K562 (cell line): Measurements from ENCODE around the gene ATP6V1F. TPM values are rescaled to one million over a fixed set of nuclear protein-coding genes. Genes with fewer than 3 reads are reported as not detected.
A peak's percentile ranks its signal among the peaks of the same experiment; 100 is the strongest.

Experiments
- ARID2 ChIP-seq: fragments of 450-650 bp; IDR thresholded peaks from 2 replicates; pipeline ENCODE4 v1.6.1; 2017; ENCODE audit warnings: antibody characterized with exemption, mild to moderate bottlenecking
- BRD4 ChIP-seq: fragments of 200-600 bp; sonication (generic); IDR thresholded peaks from 2 replicates; pipeline ENCODE4 v1.6.1; 2017; ENCODE audit warnings: inconsistent platforms
- CBX5 ChIP-seq: IDR thresholded peaks from 2 replicates; pipeline ENCODE4 v1.6.1; 2014; ENCODE audit warnings: low read depth, borderline replicate concordance
- CSDE1 ChIP-seq, 2 experiments: fragments of 450-650 bp; IDR thresholded peaks; 2 replicates each; pipeline ENCODE4 v1.6.1; 2016; ENCODE audit warnings: mild to moderate bottlenecking in 1 of 2
- HOMEZ ChIP-seq: fragments of 250-450 bp; sonication (Bioruptor Pico); IDR thresholded peaks from 2 replicates; pipeline ENCODE4 v1.4.0; 2020; ENCODE audit warnings: mild to moderate bottlenecking, moderate library complexity
- MCM3 ChIP-seq: fragments of 450-650 bp; IDR thresholded peaks from 2 replicates; pipeline ENCODE4 v1.6.1; 2016
- RBM25 ChIP-seq: fragments of 200-400 bp; formaldehyde crosslinking; IDR thresholded peaks from 2 replicates; pipeline ENCODE4 v1.6.1; 2018; ENCODE audit warnings: low read length, low read depth, moderate library complexity; ENCODE audit not compliant: severe bottlenecking
- SAP30 ChIP-seq: fragments of 200-600 bp; sonication (generic); IDR thresholded peaks from 2 replicates; pipeline ENCODE4 v1.6.1; 2012; ENCODE audit warnings: borderline replicate concordance, low read depth, mild to moderate bottlenecking, moderate library complexity, low read length, control low read depth, inconsistent platforms; ENCODE audit not compliant: insufficient read depth, poor library complexity, severe bottlenecking
- SOX6 ChIP-seq: fragments of 450-650 bp; IDR thresholded peaks from 2 replicates; pipeline ENCODE4 v1.6.1; 2014; ENCODE audit warnings: mild to moderate bottlenecking
- SP2 ChIP-seq: IDR thresholded peaks from 2 replicates; pipeline ENCODE4 v1.6.1; 2011; ENCODE audit warnings: mild to moderate bottlenecking, low read depth, low read length, moderate library complexity; ENCODE audit not compliant: poor library complexity, severe bottlenecking; ENCODE audit errors: extremely low read depth
- ZNF174 ChIP-seq: fragments of 250-450 bp; sonication (Bioruptor Pico); IDR thresholded peaks from 2 replicates; pipeline ENCODE4 v1.4.0; 2020; ENCODE audit warnings: mild to moderate bottlenecking
- ZNF274 ChIP-seq: IDR thresholded peaks from 2 replicates; pipeline ENCODE4 v1.6.1; 2011; ENCODE audit warnings: low read depth, mild to moderate bottlenecking, low read length, moderate library complexity, borderline replicate concordance
- ZNF583 ChIP-seq: fragments of 250-450 bp; sonication (Bioruptor Pico); IDR thresholded peaks from 2 replicates; pipeline ENCODE4 v1.4.0; 2020
- ZNF609 ChIP-seq: sonication (generic); formaldehyde crosslinking; IDR thresholded peaks from 2 replicates; pipeline ENCODE4 v1.8.1; 2023; ENCODE audit warnings: missing genetic modification reagents, mild to moderate bottlenecking, borderline replicate concordance
- ZNF740 ChIP-seq, 3 experiments: fragments of 200-800 bp in 1 of 3; sonication (Bioruptor generic) in 1 of 3; sonication (generic) in 1 of 3; formaldehyde crosslinking in 1 of 3; IDR thresholded peaks; 2 replicates each; pipeline versions ENCODE4 v1.6.1 to v1.8.0; 2016 to 2022; ENCODE audit warnings: mild to moderate bottlenecking in 2 of 3, missing compliant biosample characterization in 2 of 3, missing genetic modification characterization in 2 of 3, missing genetic modification reagents in 1 of 3
- ZZZ3 ChIP-seq: fragments of 450-650 bp; IDR thresholded peaks from 2 replicates; pipeline ENCODE4 v1.6.1; 2016; ENCODE audit warnings: antibody characterized with exemption, mild to moderate bottlenecking, moderate library complexity
- polyA plus RNA-seq, 8 experiments: library from polyadenylated mRNA; depleted of rRNA in 4 of 8; stranded (reverse) in 5 of 8; unstranded in 3 of 8; fragments of >200 nt; fragmentation: Nextera tagmentation in 2 of 8; fragmentation: Illumina TruSeq in 1 of 8; extraction: Ambion mirVana in 2 of 8; extraction: Trizol in 1 of 8; gene quantifications; 2 replicates each; pipeline versions ENCODE4 v1.2.1 to v1.2.3, GENCODE V29; 2011 to 2014; ENCODE audit warnings: inconsistent platforms in 1 of 8, missing spikeins in 1 of 8
- total RNA-seq, 7 experiments: library from RNA; depleted of rRNA in 6 of 7; stranded (reverse); fragments of >200 nt in 6 of 7; fragmentation: Illumina TruSeq in 2 of 7; extraction: Trizol in 2 of 7; gene quantifications; 2 replicates each; pipeline versions ENCODE4 v1.2.1 to v1.2.3, GENCODE V29; 2011 to 2021; ENCODE audit warnings: low replicate concordance in 1 of 7

Gene ATP6V1F
- total and polyA plus RNA-seq, 9 of the 15 experiments (the other 6 are each of a cell fraction or from before 2014, with no cell fraction given), result 206 to 1,123 (median 542) TPM

GRCh38 chr7:128860158-128861073, 2.2 kb upstream of the ATP6V1F start (continued):
- TF ChIP-seq ARID2 (0 out of 2 replicates have a peak, but pooled peaks have one; percentile 54), MCM3 (no peak), SOX6 (peak; percentile 90), SP2 (no peak), CBX5 (peak; percentile 76; the same call in 1 of the 2 replicates), SAP30 (no peak), ZNF740 (CRISPR knock-in tag; IDR thresholded peaks at IDR 0.05) (no peak), ZNF740 (tag; IDR thresholded peaks at IDR 0.05) (no peak), BRD4 (no peak), ZNF583 (CRISPR knock-in tag) (no peak), ZNF174 (no peak), RBM25 (no peak), HOMEZ (CRISPR knock-in tag) (no peak), ZNF274 (peak; percentile 30; the same call in 1 of the 2 replicates), ZNF609 (CRISPR knock-in tag) (peak; percentile 23; the same call in 1 of the 2 replicates), CSDE1 (IDR thresholded peaks at IDR 0.05) (no peak; a peak in 1 of 4 replicates), ZZZ3 (peak; percentile 41; the same call in 1 of the 2 replicates)
